SHP77 treated with DMSO at 0.1 percent for 48 hours (cell line): ENCODE data around the gene FMN2.
"Not testable (repeated sequence)": the region's sequence is repeated elsewhere in the genome, so short reads cannot be mapped to it uniquely, and the experiment has no call there.

Experiments used
- DNase-seq: peaks from one replicate; lab custom pipeline; 2025; lab: John Stamatoyannopoulos, UW

FMN2 gene

GRCh38 chr1:240254778-240255291, 163.2 kb downstream of the FMN2 start:
- DNase-seq, result no peak

GRCh38 chr1:240255922-240256321, 164.2 kb downstream of the FMN2 start:
- no peak for DNase-seq

- DNase-seq, result no peak
Measured at GRCh38 chr1:240256836-240257503, 165.3 kb downstream of the FMN2 start.

GRCh38 chr1:240258910-240259309, 167.2 kb downstream of the FMN2 start:
- DNase-seq, result no peak

GRCh38 chr1:240264494-240264893, 172.8 kb downstream of the FMN2 start:
- not testable (repeated sequence) for DNase-seq

GRCh38 chr1:240271081-240271480, 179.4 kb downstream of the FMN2 start:
- no peak for DNase-seq

- no peak for DNase-seq
Measured at GRCh38 chr1:240274569-240274968, 182.9 kb downstream of the FMN2 start.

- DNase-seq, result not testable (repeated sequence)
Measured at GRCh38 chr1:240275219-240275618, 183.5 kb downstream of the FMN2 start.

- DNase-seq, result no peak
Measured at GRCh38 chr1:240278082-240278481, 186.4 kb downstream of the FMN2 start.

- DNase-seq, result no peak
Measured at GRCh38 chr1:240280560-240281322, 189.1 kb downstream of the FMN2 start.

- no peak for DNase-seq
Measured at GRCh38 chr1:240282061-240282830, 190.6 kb downstream of the FMN2 start.

GRCh38 chr1:240284656-240285414, 193.2 kb downstream of the FMN2 start:
- no peak for DNase-seq

GRCh38 chr1:240285540-240285939, 193.9 kb downstream of the FMN2 start:
- DNase-seq, result no peak

- no peak for DNase-seq
Measured at GRCh38 chr1:240287722-240288121, 196.0 kb downstream of the FMN2 start.

- DNase-seq, result no peak
Measured at GRCh38 chr1:240293706-240294105, 202.0 kb downstream of the FMN2 start.

- DNase-seq, result no peak
Measured at GRCh38 chr1:240294566-240294965, 202.9 kb downstream of the FMN2 start.

GRCh38 chr1:240295811-240296210, 204.1 kb downstream of the FMN2 start:
- DNase-seq, result no peak

- no peak for DNase-seq
Measured at GRCh38 chr1:240304466-240304865, 212.8 kb downstream of the FMN2 start.

GRCh38 chr1:240306673-240307072, 215.0 kb downstream of the FMN2 start:
- no peak for DNase-seq

- DNase-seq, result no peak
Measured at GRCh38 chr1:240308096-240308495, 216.4 kb downstream of the FMN2 start.

GRCh38 chr1:240309769-240310168, 218.1 kb downstream of the FMN2 start:
- DNase-seq, result no peak
